ENCODE results near the gene RSKR.

GRCh38 chr17:28597606-28598383 lies 16.2 kb downstream of the RSKR start:
- no peak for TF ChIP-seq CTCF (IDR thresholded peaks at IDR 0.05)
- TF ChIP-seq POLR2A (IDR thresholded peaks at IDR 0.05), result no peak
